ENCODE data around the gene MYO1G.

The MYO1G gene

GRCh38 chr7:45021604-45022296, 42.9 kb upstream of the MYO1G start:
- no peak overlapping the region for H2AFZ ChIP-seq (ENCODE audit: low read depth, low read length)
- peaks cover 81% of the 10 kb centered on the region for H3K79me2 ChIP-seq (ENCODE audit: insufficient read depth, low read length)
- TF ChIP-seq EZH2 (IDR thresholded peaks at IDR 0.05; ENCODE audit: borderline replicate concordance, low read depth, low read length, severe bottlenecking): no peak
- no peak for TF ChIP-seq CTCF (IDR thresholded peaks at IDR 0.05; ENCODE audit: borderline replicate concordance, extremely low read depth, low read length, poor library complexity, severe bottlenecking)
- no peaks in the 10 kb centered on the region for H3K27me3 ChIP-seq (ENCODE audit: insufficient read depth, low read length, poor library complexity)
- H3K9me3 ChIP-seq (ENCODE audit: insufficient read depth, low read length, severe bottlenecking): no peaks in the 10 kb centered on the region
- DNase-seq: peak; percentile 64
- ATAC-seq (ENCODE audit: insufficient read depth, low read depth): peak; percentile 88
- H3K4me3 ChIP-seq (ENCODE audit: low read depth in 1 of 2, low read length in 2 of 2): no peak overlapping the region
- peaks cover 41% of the 10 kb centered on the region for H3K4me1 ChIP-seq (ENCODE audit: insufficient read depth, low read length)
- peaks cover 2% of the 10 kb centered on the region; the same call in 1 of the 2 replicates for H4K20me1 ChIP-seq (ENCODE audit: insufficient read depth, low read length)
- peaks cover 10% of the 10 kb centered on the region; the same call in 1 of the 2 replicates for H3K36me3 ChIP-seq (ENCODE audit: insufficient read depth, low read length)
- H3K27ac ChIP-seq (ENCODE audit: low read length): peak overlapping the region; percentile 67
- no peak overlapping the region for H3K4me2 ChIP-seq (ENCODE audit: insufficient read depth, low read length)
- H3K9ac ChIP-seq (ENCODE audit: low read depth, low read length): no peak overlapping the region

GRCh38 chr7:45020915-45021314, 42.1 kb upstream of the MYO1G start:
- Histone ChIP-seq H4K20me1 (ENCODE audit: insufficient read depth, low read length) (peaks cover 2% of the 10 kb centered on the region; the same call in 1 of the 2 replicates), H3K4me2 (ENCODE audit: insufficient read depth, low read length) (no peak overlapping the region), H3K9ac (ENCODE audit: low read depth, low read length) (no peak overlapping the region), H3K4me3 (ENCODE audit: low read depth in 1 of 2, low read length in 2 of 2) (no peak overlapping the region), H3K36me3 (ENCODE audit: insufficient read depth, low read length) (peaks cover 10% of the 10 kb centered on the region; the same call in 1 of the 2 replicates), H3K79me2 (ENCODE audit: insufficient read depth, low read length) (peaks cover 75% of the 10 kb centered on the region), H3K27me3 (ENCODE audit: insufficient read depth, low read length, poor library complexity) (no peaks in the 10 kb centered on the region), H3K9me3 (ENCODE audit: insufficient read depth, low read length, severe bottlenecking) (no peaks in the 10 kb centered on the region), H3K4me1 (ENCODE audit: insufficient read depth, low read length) (peaks cover 33% of the 10 kb centered on the region), H2AFZ (ENCODE audit: low read depth, low read length) (no peak overlapping the region), H3K27ac (ENCODE audit: low read length) (peak overlapping the region; percentile 2; the same call in 1 of the 2 replicates)
- DNase-seq (no peak), ATAC-seq (ENCODE audit: insufficient read depth, low read depth) (no peak)
- no peak for TF ChIP-seq EZH2 (IDR thresholded peaks at IDR 0.05; ENCODE audit: borderline replicate concordance, low read depth, low read length, severe bottlenecking)
- TF ChIP-seq CTCF (IDR thresholded peaks at IDR 0.05; ENCODE audit: borderline replicate concordance, extremely low read depth, low read length, poor library complexity, severe bottlenecking): no peak

DNA sequence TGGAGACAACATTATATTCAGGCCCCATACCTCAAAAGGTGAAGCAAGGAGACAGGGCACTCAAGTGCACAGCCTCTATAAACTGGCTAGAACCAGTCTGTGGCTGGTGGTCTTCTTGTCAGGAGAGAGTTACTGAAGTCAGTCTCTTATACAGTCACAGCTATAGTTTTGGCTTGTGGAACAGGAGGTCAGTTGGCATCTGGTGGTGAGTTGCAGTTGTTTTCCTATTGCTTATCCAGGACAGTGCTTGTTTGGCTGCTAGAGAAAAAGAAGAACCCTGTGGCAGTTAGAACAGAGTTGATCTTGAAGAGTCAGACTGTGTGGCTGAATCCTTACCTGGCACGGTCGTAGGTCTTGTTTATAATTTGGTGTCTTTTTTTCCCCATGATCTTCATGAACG, 38.4 kb upstream of the MYO1G start:
- Histone ChIP-seq H3K4me3 (ENCODE audit: low read depth in 1 of 2, low read length in 2 of 2) (no peak overlapping the region), H3K79me2 (ENCODE audit: insufficient read depth, low read length) (peaks cover 76% of the 10 kb centered on the region), H3K4me2 (ENCODE audit: insufficient read depth, low read length) (no peak overlapping the region), H3K27ac (ENCODE audit: low read length) (peak overlapping the region; percentile 10), H3K36me3 (ENCODE audit: insufficient read depth, low read length) (peaks cover 14% of the 10 kb centered on the region; the same call in 1 of the 2 replicates), H3K9me3 (ENCODE audit: insufficient read depth, low read length, severe bottlenecking) (no peaks in the 10 kb centered on the region), H4K20me1 (ENCODE audit: insufficient read depth, low read length) (peaks cover 2% of the 10 kb centered on the region; the same call in 1 of the 2 replicates), H3K4me1 (ENCODE audit: insufficient read depth, low read length) (peaks cover 18% of the 10 kb centered on the region), H3K27me3 (ENCODE audit: insufficient read depth, low read length, poor library complexity) (no peaks in the 10 kb centered on the region), H3K9ac (ENCODE audit: low read depth, low read length) (no peak overlapping the region), H2AFZ (ENCODE audit: low read depth, low read length) (no peak overlapping the region)
- TF ChIP-seq CTCF (IDR thresholded peaks at IDR 0.05; ENCODE audit: borderline replicate concordance, extremely low read depth, low read length, poor library complexity, severe bottlenecking): no peak
- no peak for TF ChIP-seq EZH2 (IDR thresholded peaks at IDR 0.05; ENCODE audit: borderline replicate concordance, low read depth, low read length, severe bottlenecking)
- DNase-seq (no peak), ATAC-seq (ENCODE audit: insufficient read depth, low read depth) (no peak)

Measured in DND-41 (cell line).